ENCODE measurements around the gene UBE3B.

UBE3B gene

DNA sequence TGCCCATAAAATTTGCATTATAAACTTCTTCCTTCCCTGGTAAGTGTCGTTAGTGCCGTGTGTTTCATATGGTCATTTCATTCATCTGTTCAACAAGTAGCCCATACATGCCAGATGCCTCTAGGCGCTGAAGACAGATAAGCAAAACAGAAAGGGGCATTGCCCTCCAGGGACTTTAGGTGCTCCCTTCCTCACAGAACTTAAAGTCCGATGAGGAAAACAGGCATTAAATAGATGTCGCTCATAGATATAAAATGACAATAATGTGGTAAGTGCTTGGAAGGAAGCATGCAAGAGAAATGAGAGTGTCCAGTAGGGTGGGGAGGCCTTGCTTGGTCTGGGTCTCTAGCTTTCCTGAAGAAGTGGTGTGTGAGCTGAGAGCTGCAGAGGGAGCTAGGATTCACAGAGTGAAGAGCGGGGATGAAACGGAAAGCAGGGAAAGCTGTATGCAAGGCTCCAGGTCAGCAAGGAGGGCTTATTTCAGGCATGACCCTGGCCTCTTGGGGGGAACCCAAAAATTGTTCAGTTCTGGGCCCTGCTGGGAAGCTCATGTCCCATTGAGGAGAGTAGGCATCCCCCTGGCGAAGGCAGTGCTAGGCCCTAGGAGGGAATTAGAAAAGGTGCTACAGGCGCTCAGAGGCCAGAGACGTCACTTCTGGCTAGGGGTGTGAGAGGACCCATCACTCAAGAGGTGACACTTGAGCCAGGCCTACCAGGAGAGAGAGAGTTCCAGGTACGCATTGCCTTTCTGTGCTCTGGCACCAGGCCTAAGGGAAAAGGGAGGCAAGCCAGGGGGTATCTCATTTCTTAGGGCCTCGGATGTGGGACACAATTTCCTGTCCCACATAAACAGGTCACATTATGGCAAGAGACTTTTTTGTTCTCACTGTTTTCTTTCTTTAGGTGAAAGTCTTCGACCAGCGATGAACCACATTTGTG lies 11.9 kb downstream of the UBE3B start:
- in situ Hi-C loops (cut with HindIII; ENCODE audit: low pct_ligation_motif_present, low pct_unique_long_range_greater_than_20kb, low sequenced_read_pairs): no loop called here
- DNase-seq: no peak

DNA sequence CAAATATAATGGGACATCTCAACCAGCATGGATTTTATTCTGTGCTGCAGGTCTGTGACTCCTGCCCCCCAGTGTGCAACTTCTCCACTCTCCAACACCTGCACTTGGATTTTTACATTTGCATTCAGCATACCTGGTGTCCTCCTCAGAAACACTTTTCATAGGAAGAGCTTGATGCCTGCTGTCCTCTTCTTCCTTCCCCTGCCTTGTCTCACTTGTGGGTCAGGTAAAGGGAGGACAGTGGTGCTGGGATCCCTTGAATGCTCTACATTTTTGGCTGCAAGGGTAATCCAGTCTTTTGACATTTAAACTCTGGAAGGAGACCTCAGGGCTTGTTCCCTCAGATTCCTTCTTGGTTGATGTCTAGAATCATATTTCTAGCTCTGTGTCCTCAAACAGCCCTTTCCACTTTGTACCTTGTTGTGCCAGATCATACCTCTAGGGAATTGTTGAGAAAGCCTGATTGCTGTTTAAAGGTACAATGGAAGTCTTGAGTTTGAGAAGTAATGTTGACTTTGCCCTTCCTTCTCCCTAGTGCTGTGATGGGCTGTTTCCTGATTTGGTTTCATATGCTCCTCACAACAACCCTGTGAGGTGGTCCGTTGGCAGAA lies 12.6 kb downstream of the UBE3B start:
- no peak for DNase-seq
- in situ Hi-C loops (cut with HindIII; ENCODE audit: low pct_ligation_motif_present, low pct_unique_long_range_greater_than_20kb, low sequenced_read_pairs): no loop called here

DNA sequence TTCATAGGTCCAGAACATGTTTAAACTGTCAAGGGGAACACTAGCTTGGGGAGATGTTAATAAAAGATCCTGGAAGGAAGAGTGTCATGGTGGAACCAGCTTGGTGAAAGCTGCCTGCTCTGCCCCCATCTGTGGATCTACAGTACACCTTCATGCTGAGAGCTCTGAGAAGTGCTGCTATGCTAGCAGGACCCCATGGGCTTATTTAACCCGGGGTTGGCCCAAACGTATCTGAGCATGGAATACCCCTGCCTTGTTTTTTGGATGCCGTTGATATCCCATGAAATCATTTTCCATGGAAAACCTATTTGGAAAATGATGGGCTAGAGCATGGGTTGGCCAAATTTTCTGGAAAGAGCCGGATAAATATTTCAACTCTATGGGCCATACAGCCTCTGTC lies 14.2 kb downstream of the UBE3B start:
- DNase-seq: no peak
- in situ Hi-C loops (cut with HindIII; ENCODE audit: low pct_ligation_motif_present, low pct_unique_long_range_greater_than_20kb, low sequenced_read_pairs): no loop called here

GRCh38 chr12:109492371-109492770 lies 14.9 kb downstream of the UBE3B start:
- in situ Hi-C loops (cut with HindIII; ENCODE audit: low pct_ligation_motif_present, low pct_unique_long_range_greater_than_20kb, low sequenced_read_pairs): no loop called here
- no peak for DNase-seq

- no peak for DNase-seq
- in situ Hi-C loops (cut with HindIII; ENCODE audit: low pct_ligation_motif_present, low pct_unique_long_range_greater_than_20kb, low sequenced_read_pairs): no loop called here
These were observed 15.7 kb downstream of the UBE3B start for GRCh38 chr12:109493090-109493489.

DNA sequence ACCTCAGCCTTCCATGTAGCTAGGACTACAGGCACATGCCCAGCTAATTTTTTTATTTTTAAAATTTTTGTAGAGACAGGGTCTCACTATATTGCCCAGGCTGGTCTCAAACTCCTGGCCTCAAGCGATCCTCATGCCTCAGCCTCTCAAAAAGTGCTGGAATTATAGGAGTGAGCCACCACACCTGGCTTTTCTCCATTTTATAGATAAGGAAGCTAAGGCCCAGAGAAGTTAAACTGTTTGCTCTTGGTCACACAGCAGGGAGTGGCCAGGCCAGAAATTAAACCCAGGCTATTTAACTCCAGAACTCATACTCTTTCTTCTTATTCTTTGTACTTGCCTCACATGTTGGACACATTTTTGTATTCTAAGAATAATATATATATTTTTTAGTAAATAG lies 16.5 kb downstream of the UBE3B start:
- in situ Hi-C loops (cut with HindIII; ENCODE audit: low pct_ligation_motif_present, low pct_unique_long_range_greater_than_20kb, low sequenced_read_pairs): no loop called here
- no peak for DNase-seq

DNA sequence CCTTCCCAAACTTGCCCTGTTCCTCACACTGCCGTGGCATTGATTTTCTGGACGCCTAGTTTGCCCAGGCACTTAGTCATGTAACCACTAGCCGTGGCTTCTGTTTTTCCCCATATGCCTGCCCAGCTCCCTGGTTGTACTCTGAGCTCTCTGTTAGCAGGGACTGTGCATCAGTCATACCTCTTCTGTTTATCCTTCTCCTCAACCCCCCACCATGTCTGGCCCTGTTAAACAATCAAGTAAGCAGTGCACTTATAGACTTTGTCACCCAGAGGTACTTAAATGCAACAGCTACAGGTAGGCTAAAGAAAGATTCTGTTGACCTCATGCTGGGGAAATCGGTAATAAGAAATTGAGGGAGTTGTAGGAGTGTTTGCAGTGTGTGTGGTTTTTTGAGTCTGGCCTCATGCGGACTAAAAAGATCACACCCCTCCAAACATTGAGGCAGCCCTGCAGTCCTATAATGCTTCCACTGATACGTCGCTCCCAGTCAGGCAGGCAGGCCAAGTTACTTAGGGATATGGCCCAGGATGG lies 17.0 kb downstream of the UBE3B start:
- in situ Hi-C loops (cut with HindIII; ENCODE audit: low pct_ligation_motif_present, low pct_unique_long_range_greater_than_20kb, low sequenced_read_pairs): no loop called here

DNA sequence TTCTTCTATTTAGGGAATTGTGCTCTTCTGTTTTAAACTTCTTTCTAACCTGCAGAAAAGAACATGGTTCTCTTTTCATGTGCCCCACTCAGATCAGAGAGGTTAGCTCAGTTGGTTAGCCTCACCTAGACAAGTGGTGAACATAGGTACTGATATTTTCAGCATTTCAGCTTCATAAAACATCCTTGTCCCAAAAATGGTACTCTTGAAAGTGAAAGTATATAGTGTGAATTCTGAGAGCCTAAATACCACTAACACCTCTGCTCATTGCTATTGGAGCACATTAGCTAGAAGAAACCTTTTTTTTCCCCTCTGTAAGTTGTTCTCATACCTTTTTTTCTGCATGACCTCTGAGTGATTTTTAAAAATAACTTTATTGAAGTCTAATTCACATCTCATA lies 17.6 kb downstream of the UBE3B start:
- DNase-seq: no peak
- in situ Hi-C loops (cut with HindIII; ENCODE audit: low pct_ligation_motif_present, low pct_unique_long_range_greater_than_20kb, low sequenced_read_pairs): no loop called here

More for the DNA sequence above, 17.0 kb downstream of the UBE3B start:
- no peak for DNase-seq

DNA sequence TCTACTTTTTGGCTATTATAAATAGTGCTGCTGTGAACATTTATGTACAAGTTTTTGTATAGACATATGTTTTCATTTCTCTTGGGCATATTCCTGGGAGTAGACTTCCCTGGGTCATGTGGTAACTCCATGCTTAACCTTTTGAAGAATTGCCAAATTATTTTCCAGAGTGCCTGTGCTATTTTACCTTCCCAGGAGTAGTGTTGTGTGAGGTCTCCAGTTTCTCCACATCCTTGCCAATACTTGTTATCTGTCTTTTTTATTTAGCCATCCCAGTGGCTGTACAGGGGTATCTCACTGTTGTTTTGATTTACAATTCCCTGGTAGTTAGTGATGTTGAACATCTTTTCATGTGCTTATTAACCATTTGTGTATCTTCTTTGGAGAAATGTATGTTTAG lies 18.9 kb downstream of the UBE3B start:
- DNase-seq: no peak
- in situ Hi-C loops (cut with HindIII; ENCODE audit: low pct_ligation_motif_present, low pct_unique_long_range_greater_than_20kb, low sequenced_read_pairs): no loop called here

GRCh38 chr12:109497675-109498074 lies 20.2 kb downstream of the UBE3B start:
- in situ Hi-C loops (cut with HindIII; ENCODE audit: low pct_ligation_motif_present, low pct_unique_long_range_greater_than_20kb, low sequenced_read_pairs): no loop called here
- DNase-seq: no peak

- in situ Hi-C loops (cut with HindIII; ENCODE audit: low pct_ligation_motif_present, low pct_unique_long_range_greater_than_20kb, low sequenced_read_pairs): loop anchor here (25.0 kb wide), 1 partner anchor 287 kb away; no protein-coding TSS in a partner anchor
- no peak for DNase-seq
These were observed 23.2 kb downstream of the UBE3B start for GRCh38 chr12:109500406-109501185.

GRCh38 chr12:109501299-109501698 lies 23.9 kb downstream of the UBE3B start:
- in situ Hi-C loops (cut with HindIII; ENCODE audit: low pct_ligation_motif_present, low pct_unique_long_range_greater_than_20kb, low sequenced_read_pairs): loop anchor here (25.0 kb wide), 1 partner anchor 286 kb away; no protein-coding TSS in a partner anchor
- DNase-seq: no peak

- DNase-seq: no peak
- in situ Hi-C loops (cut with HindIII; ENCODE audit: low pct_ligation_motif_present, low pct_unique_long_range_greater_than_20kb, low sequenced_read_pairs): loop anchor here (25.0 kb wide), 1 partner anchor 285 kb away; no protein-coding TSS in a partner anchor
These were observed 24.9 kb downstream of the UBE3B start for GRCh38 chr12:109502332-109502731.

- DNase-seq: no peak
These were observed 26.2 kb downstream of the UBE3B start for GRCh38 chr12:109503611-109504010.

DNA sequence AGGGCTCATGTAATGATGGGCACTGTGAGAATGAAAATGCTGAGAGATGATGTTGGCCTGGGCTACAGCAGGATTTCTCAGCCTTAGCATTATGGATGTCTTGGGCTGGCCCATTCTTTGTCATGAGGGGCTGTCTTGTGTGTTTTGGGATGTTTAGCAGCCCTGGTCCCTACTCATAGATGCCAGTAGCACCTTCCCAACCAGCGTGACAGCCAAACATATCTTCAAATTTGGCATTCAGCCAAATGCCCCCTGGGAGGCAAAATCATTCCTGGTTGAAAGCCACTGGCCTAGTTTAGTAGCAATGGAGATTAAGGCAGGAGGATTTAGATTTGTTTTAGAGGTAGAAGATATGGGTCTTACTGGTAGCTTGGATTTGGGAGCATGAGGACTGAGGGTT lies 26.6 kb downstream of the UBE3B start:
- DNase-seq: no peak

More at GRCh38 chr12:109503611-109504010, 26.2 kb downstream of the UBE3B start:
- in situ Hi-C loops (cut with HindIII; ENCODE audit: low pct_ligation_motif_present, low pct_unique_long_range_greater_than_20kb, low sequenced_read_pairs): loop anchor here (25.0 kb wide), 1 partner anchor 284 kb away; no protein-coding TSS in a partner anchor

GRCh38 chr12:109510196-109510595 lies 32.8 kb downstream of the UBE3B start:
- in situ Hi-C loops (cut with HindIII; ENCODE audit: low pct_ligation_motif_present, low pct_unique_long_range_greater_than_20kb, low sequenced_read_pairs): loop anchor here (25.0 kb wide), 1 partner anchor 277 kb away; no protein-coding TSS in a partner anchor
- DNase-seq: no peak

More for the DNA sequence above, 26.6 kb downstream of the UBE3B start:
- in situ Hi-C loops (cut with HindIII; ENCODE audit: low pct_ligation_motif_present, low pct_unique_long_range_greater_than_20kb, low sequenced_read_pairs): loop anchor here (25.0 kb wide), 1 partner anchor 283 kb away; no protein-coding TSS in a partner anchor

DNA sequence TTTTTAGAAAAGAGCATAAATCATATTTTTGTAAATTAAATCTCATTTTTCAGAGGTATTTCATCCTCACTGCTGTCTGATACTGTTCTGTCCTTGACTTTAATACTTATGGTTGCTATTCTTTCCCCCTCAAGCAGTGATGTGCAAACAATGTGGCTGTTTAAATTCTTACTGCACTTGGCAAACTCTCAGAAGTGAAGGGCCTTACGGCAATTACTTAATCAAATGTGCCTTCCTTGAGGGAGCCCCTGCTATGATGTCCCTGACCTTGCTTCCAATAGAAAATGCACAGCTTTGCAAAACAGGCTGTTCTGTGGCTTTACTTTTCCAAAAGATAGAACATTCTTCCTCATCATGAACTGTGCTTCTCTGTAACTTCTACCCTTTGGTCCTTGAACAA lies 35.2 kb downstream of the UBE3B start:
- in situ Hi-C loops (cut with HindIII; ENCODE audit: low pct_ligation_motif_present, low pct_unique_long_range_greater_than_20kb, low sequenced_read_pairs): loop anchor here (25.0 kb wide), 1 partner anchor 275 kb away; no protein-coding TSS in a partner anchor
- no peak for DNase-seq

GRCh38 chr12:109513051-109513450 lies 35.6 kb downstream of the UBE3B start:
- in situ Hi-C loops (cut with HindIII; ENCODE audit: low pct_ligation_motif_present, low pct_unique_long_range_greater_than_20kb, low sequenced_read_pairs): loop anchor here (25.0 kb wide), 1 partner anchor 274 kb away; no protein-coding TSS in a partner anchor
- DNase-seq: no peak

Measured in ACHN (cell line).